GOT3 (cell line): ENCODE data around the gene S1PR5.

Source experiments
- DNase-seq: peaks from one replicate; lab custom pipeline; 2025; ENCODE audit warnings: mixed read lengths; lab: John Stamatoyannopoulos, UW

Gene S1PR5

GRCh38 chr19:10467104-10467706, 50.0 kb downstream of the S1PR5 start:
- DNase-seq = no peak

DNA sequence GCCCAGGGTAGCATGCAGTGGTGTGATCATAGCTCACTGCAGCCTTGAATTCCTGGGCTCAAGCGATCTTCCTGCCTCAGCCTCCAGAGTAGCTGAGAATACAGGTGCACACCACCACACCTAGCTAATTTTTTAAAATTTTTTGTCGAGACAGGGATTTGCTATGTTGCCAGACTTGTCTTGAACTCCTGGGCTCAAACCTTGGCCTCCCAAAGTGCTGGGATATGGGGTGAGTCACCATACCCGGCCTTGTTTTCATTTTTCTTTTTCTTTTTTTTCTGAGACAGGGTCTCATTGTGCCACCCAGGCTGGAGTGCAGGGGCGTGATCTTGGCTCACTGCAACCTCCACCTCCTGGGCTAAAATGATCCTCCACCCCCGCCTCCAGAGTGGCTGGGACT, 52.8 kb downstream of the S1PR5 start:
- no peak for DNase-seq
